Panc1 (cell line): ENCODE results near the gene EVL. TPM values are rescaled to one million over a fixed set of nuclear protein-coding genes. Genes with fewer than 3 reads are reported as not detected.

Source experiments
- ATAC-seq: fragments of 200-7000 bp; cut with Tn5 transposase; 2 replicates; pipeline ENCODE4 v1.9.1; 2020; ENCODE audit warnings: mild to moderate bottlenecking, moderate library complexity
- BruUV-seq: library from RNA; stranded (reverse); fragments of 400-500 nt; replicated peaks from 2 replicates; lab custom pipeline; 2021; lab: Mats Ljungman, UMichigan
- CTCF ChIA-PET: fragments of 300-600 bp; sonication (Branson Sonifier 250); formaldehyde crosslinking; loops from one replicate; lab custom pipeline; 2022; ENCODE audit warnings: antibody characterized with exemption; lab: Charles Lee
- POLR2A ChIA-PET: fragments of 300-600 bp; sonication (Branson Sonifier 250); formaldehyde crosslinking; loops from one replicate; lab custom pipeline; 2022; ENCODE audit warnings: antibody characterized with exemption; lab: Charles Lee
- DNase-seq: peaks from one replicate; pipeline ENCODE4 v3.0.0-alpha.2; 2010; ENCODE audit warnings: low read depth, low spot score
- H3K27ac ChIP-seq: 2 replicates; pipeline ENCODE4 v1.5.1; 2011; ENCODE audit warnings: mild to moderate bottlenecking, low read length, inconsistent platforms
- H3K27me3 ChIP-seq: fragments of 200-500 bp; sonication (Bioruptor generic); 2 replicates; pipeline ENCODE4 v1.6.0; 2014; ENCODE audit warnings: low read length, inconsistent platforms; ENCODE audit not compliant: control insufficient read depth, insufficient read depth
- H3K36me3 ChIP-seq: fragments of 200-500 bp; sonication (Bioruptor generic); 2 replicates; pipeline ENCODE4 v1.5.1; 2014; ENCODE audit warnings: inconsistent platforms, mild to moderate bottlenecking, low read length, moderate library complexity; ENCODE audit not compliant: control insufficient read depth, insufficient read depth
- H3K4me1 ChIP-seq: 2 replicates; pipeline ENCODE4 v1.5.1; 2011; ENCODE audit warnings: inconsistent platforms, mild to moderate bottlenecking, low read length, moderate library complexity; ENCODE audit not compliant: control insufficient read depth, insufficient read depth
- H3K4me3 ChIP-seq, 2 experiments: 2 replicates each; pipeline ENCODE4 v1.5.1; 2011 to 2012; ENCODE audit warnings: low read depth in 2 of 2, low read length in 2 of 2, mild to moderate bottlenecking in 2 of 2, inconsistent platforms in 1 of 2, moderate library complexity in 1 of 2
- H3K9me3 ChIP-seq: fragments of 200-500 bp; sonication (Bioruptor generic); 2 replicates; pipeline ENCODE4 v1.5.1; 2014; ENCODE audit warnings: low read depth, mild to moderate bottlenecking, inconsistent platforms, low read length, moderate library complexity; ENCODE audit not compliant: control insufficient read depth, insufficient read depth
- POLR2AphosphoS5 ChIP-seq: IDR thresholded peaks from 2 replicates; pipeline ENCODE4 v1.6.1; 2012; ENCODE audit warnings: mild to moderate bottlenecking, low read depth, low read length, moderate library complexity
- SIN3A ChIP-seq: IDR thresholded peaks from 2 replicates; pipeline ENCODE4 v1.6.1; 2012; ENCODE audit warnings: low read depth, mild to moderate bottlenecking, low read length, moderate library complexity, borderline replicate concordance; ENCODE audit not compliant: insufficient read depth
- TCF7L2 ChIP-seq: IDR thresholded peaks from 2 replicates; pipeline ENCODE4 v1.6.1; 2011; ENCODE audit warnings: mild to moderate bottlenecking, low read depth, low read length, inconsistent platforms
- in situ Hi-C: cut with HindIII; loops from 2 replicates; pipeline ENCODE4 v1.10.0; 2016; ENCODE audit warnings: low sequenced_read_pairs, low pct_unique_long_range_greater_than_20kb
- intact Hi-C: fragments of 100-400 bp; cut with micrococcal nuclease; formaldehyde crosslinking; loops from one replicate; pipeline ENCODE4 v1.10.0; 2022; ENCODE audit not compliant: unreplicated experiment
- total RNA-seq: library from RNA; stranded (reverse); gene quantifications from one replicate; pipeline ENCODE4 v1.2.1, GENCODE V29; 2021; ENCODE audit not compliant: unreplicated experiment
- TF ChIP-seq, protein P1 (sequence below), 2 experiments: IDR thresholded peaks; 2 replicates each; pipeline ENCODE4 v1.6.1; 2011 to 2012; ENCODE audit warnings: low read depth in 2 of 2, control low read depth in 1 of 2, low read length in 1 of 2, mild to moderate bottlenecking in 1 of 2, moderate library complexity in 1 of 2; ENCODE audit not compliant: insufficient read depth in 1 of 2
- TF ChIP-seq, protein P2 (sequence below): fragments of 450-650 bp; IDR thresholded peaks from 2 replicates; pipeline ENCODE4 v1.5.1; 2017; ENCODE audit warnings: mild to moderate bottlenecking

EVL gene
- total RNA-seq, 1 experiment from 2014 or later = 38.3 TPM

DNA sequence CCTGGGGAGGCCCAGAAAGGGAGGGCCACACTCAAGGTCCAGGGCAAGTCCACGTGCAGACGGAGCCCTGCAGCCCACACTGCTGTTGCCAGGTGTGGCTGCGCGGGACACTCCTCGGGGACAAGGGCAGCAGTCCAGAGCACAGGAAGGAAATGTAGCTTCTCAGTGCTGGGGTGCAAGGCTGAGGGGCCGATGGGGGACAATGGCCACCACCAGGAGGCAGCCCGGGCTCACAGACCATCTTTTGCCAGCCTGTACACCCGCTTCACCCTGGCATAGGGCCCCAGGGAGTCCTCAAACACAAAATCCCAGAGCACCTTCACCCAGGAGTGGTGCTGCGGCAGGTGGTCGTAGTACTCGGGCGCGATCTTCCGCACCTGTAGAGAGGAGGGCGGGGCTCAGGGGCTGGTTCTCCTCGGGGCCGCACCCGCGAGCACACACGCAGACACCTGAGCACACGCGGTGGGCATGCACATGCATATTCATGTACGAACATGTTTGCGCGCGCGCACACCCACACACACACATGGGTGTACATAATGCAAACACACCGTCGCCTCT is 81.4 kb downstream of the EVL start:
- DNase-seq (no peak), ATAC-seq (no peak; the same call in 1 of the 2 replicates)
- TF ChIP-seq SIN3A (no peak), TCF7L2 (no peak)
- TF ChIP-seq, protein P1, sequence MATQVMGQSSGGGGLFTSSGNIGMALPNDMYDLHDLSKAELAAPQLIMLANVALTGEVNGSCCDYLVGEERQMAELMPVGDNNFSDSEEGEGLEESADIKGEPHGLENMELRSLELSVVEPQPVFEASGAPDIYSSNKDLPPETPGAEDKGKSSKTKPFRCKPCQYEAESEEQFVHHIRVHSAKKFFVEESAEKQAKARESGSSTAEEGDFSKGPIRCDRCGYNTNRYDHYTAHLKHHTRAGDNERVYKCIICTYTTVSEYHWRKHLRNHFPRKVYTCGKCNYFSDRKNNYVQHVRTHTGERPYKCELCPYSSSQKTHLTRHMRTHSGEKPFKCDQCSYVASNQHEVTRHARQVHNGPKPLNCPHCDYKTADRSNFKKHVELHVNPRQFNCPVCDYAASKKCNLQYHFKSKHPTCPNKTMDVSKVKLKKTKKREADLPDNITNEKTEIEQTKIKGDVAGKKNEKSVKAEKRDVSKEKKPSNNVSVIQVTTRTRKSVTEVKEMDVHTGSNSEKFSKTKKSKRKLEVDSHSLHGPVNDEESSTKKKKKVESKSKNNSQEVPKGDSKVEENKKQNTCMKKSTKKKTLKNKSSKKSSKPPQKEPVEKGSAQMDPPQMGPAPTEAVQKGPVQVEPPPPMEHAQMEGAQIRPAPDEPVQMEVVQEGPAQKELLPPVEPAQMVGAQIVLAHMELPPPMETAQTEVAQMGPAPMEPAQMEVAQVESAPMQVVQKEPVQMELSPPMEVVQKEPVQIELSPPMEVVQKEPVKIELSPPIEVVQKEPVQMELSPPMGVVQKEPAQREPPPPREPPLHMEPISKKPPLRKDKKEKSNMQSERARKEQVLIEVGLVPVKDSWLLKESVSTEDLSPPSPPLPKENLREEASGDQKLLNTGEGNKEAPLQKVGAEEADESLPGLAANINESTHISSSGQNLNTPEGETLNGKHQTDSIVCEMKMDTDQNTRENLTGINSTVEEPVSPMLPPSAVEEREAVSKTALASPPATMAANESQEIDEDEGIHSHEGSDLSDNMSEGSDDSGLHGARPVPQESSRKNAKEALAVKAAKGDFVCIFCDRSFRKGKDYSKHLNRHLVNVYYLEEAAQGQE (IDR thresholded peaks at IDR 0.05; ENCODE audit: insufficient read depth in 1 of 2, low read depth in 2 of 2, low read length in 1 of 2) = no peak
- in situ Hi-C loops = no loop called here
- Histone ChIP-seq H3K36me3 (no peaks in the 10 kb centered on the region), H3K4me1 (no peaks in the 10 kb centered on the region), H3K4me3 (no peak overlapping the region), H3K9me3 (no peaks in the 10 kb centered on the region), H3K27me3 (no peaks in the 10 kb centered on the region), H3K27ac (no peak overlapping the region)
- BruUV-seq = no TSS peak
- CTCF ChIA-PET = no interaction called here
- POLR2A ChIA-PET = interaction anchor here (0.5 kb wide), 1 partner anchor 89 kb away, joined by 6 read pairs; no protein-coding TSS in a partner anchor
- intact Hi-C loops = no loop called here

DNA sequence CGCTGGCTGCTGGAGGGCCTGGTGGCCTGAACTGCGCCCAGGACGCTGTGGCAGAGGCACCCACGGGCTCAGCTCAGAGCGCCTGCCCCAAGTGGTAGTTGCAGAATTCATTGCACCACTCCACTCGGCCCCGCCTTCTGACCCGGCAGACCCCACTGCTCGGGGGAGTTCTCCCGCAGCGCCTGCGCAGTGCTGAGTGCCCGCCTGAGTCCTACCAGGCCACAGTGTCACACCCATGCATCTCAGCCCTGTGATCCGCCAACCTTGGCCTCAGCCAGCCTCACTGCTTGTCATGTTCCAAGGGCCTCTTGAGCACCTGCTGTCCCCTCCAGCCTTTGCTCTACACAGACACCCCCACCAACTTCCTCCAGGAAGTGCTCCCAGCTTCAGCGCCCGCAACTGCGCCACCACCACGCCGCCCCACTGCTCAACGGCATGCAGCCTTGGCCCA is 82.0 kb downstream of the EVL start:
- DNase-seq (no peak), ATAC-seq (no peak)
- no peaks in the 10 kb centered on the region for H3K36me3 ChIP-seq
- ChIA-PET CTCF (no interaction called here), POLR2A (interaction anchor here (0.5 kb wide), 1 partner anchor 89 kb away, joined by 6 read pairs; no protein-coding TSS in a partner anchor)
- H3K4me3 ChIP-seq = no peak overlapping the region
- H3K4me1 ChIP-seq = no peaks in the 10 kb centered on the region
- intact Hi-C loops = no loop called here
- TF ChIP-seq, protein P1 (IDR thresholded peaks at IDR 0.05; ENCODE audit: insufficient read depth in 1 of 2, low read depth in 2 of 2, low read length in 1 of 2) = no peak
- TF ChIP-seq POLR2AphosphoS5 (no peak), TCF7L2 (no peak), SIN3A (no peak)
- TF ChIP-seq, protein P2, sequence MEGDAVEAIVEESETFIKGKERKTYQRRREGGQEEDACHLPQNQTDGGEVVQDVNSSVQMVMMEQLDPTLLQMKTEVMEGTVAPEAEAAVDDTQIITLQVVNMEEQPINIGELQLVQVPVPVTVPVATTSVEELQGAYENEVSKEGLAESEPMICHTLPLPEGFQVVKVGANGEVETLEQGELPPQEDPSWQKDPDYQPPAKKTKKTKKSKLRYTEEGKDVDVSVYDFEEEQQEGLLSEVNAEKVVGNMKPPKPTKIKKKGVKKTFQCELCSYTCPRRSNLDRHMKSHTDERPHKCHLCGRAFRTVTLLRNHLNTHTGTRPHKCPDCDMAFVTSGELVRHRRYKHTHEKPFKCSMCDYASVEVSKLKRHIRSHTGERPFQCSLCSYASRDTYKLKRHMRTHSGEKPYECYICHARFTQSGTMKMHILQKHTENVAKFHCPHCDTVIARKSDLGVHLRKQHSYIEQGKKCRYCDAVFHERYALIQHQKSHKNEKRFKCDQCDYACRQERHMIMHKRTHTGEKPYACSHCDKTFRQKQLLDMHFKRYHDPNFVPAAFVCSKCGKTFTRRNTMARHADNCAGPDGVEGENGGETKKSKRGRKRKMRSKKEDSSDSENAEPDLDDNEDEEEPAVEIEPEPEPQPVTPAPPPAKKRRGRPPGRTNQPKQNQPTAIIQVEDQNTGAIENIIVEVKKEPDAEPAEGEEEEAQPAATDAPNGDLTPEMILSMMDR = no peak
- H3K9me3 ChIP-seq = no peaks in the 10 kb centered on the region
- in situ Hi-C loops = no loop called here
- H3K27me3 ChIP-seq = no peaks in the 10 kb centered on the region
- BruUV-seq = no TSS peak
- H3K27ac ChIP-seq = no peak overlapping the region
